VCaP (cell line): Measurements from ENCODE around the gene CTIF.

ENCODE experiments used
- H3K27ac ChIP-seq: fragments of 450-650 bp; 2 replicates; pipeline ENCODE4 v1.5.1; 2017
- CTCF ChIP-seq: fragments of 450-650 bp; conservative IDR thresholded peaks from 2 replicates; pipeline ENCODE4 v1.5.1; 2017; ENCODE audit warnings: mild to moderate bottlenecking, moderate library complexity

The CTIF gene

GRCh38 chr18:48666613-48667012, 127.8 kb downstream of the CTIF start:
- TF ChIP-seq CTCF: no peak
- H3K27ac ChIP-seq: no peak overlapping the region

- peak; percentile 34 for TF ChIP-seq CTCF
- no peak overlapping the region for H3K27ac ChIP-seq
These were observed 128.7 kb downstream of the CTIF start for GRCh38 chr18:48667276-48668254.

GRCh38 chr18:48668466-48669179, 129.8 kb downstream of the CTIF start:
- no peak for TF ChIP-seq CTCF
- H3K27ac ChIP-seq: no peak overlapping the region

GRCh38 chr18:48669180-48669675, 130.4 kb downstream of the CTIF start:
- H3K27ac ChIP-seq: no peak overlapping the region
- TF ChIP-seq CTCF: no peak

- no peak overlapping the region for H3K27ac ChIP-seq
- TF ChIP-seq CTCF: no peak
These were observed 131.3 kb downstream of the CTIF start for GRCh38 chr18:48669991-48670750.

GRCh38 chr18:48670751-48671560, 132.1 kb downstream of the CTIF start:
- no peak for TF ChIP-seq CTCF
- H3K27ac ChIP-seq: no peak overlapping the region
